ENCODE data around the gene ZFP42.
"Not testable (repeated sequence)": the region's sequence is repeated elsewhere in the genome, so short reads cannot be mapped to it uniquely, and the experiment has no call there.

Gene ZFP42

GRCh38 chr4:188021548-188022249 lies 26.1 kb downstream of the ZFP42 start:
- no peak for DNase-seq (ENCODE audit: low read depth in 1 of 2, low spot score in 1 of 2)

GRCh38 chr4:188023682-188024081 lies 28.1 kb downstream of the ZFP42 start:
- DNase-seq (ENCODE audit: low read depth in 1 of 2, low spot score in 1 of 2): no peak

- DNase-seq (ENCODE audit: low read depth in 1 of 2, low spot score in 1 of 2): no peak
Observed at GRCh38 chr4:188025476-188025875, 29.9 kb downstream of the ZFP42 start.

- no peak for DNase-seq (ENCODE audit: low read depth in 1 of 2, low spot score in 1 of 2)
Observed at GRCh38 chr4:188029114-188029513, 33.5 kb downstream of the ZFP42 start.

GRCh38 chr4:188030401-188030800 lies 34.8 kb downstream of the ZFP42 start:
- DNase-seq (ENCODE audit: low read depth in 1 of 2, low spot score in 1 of 2): no peak

GRCh38 chr4:188031751-188032150 lies 36.2 kb downstream of the ZFP42 start:
- no peak for DNase-seq (ENCODE audit: low read depth in 1 of 2, low spot score in 1 of 2)

GRCh38 chr4:188032170-188032569 lies 36.6 kb downstream of the ZFP42 start:
- DNase-seq (ENCODE audit: low read depth in 1 of 2, low spot score in 1 of 2): no peak

- DNase-seq (ENCODE audit: low read depth in 1 of 2, low spot score in 1 of 2): no peak
Observed at GRCh38 chr4:188032583-188032982, 37.0 kb downstream of the ZFP42 start.

- DNase-seq (ENCODE audit: low read depth in 1 of 2, low spot score in 1 of 2): no peak
Observed at GRCh38 chr4:188037003-188037713, 41.6 kb downstream of the ZFP42 start.

GRCh38 chr4:188041721-188042120 lies 46.1 kb downstream of the ZFP42 start:
- no peak for DNase-seq (ENCODE audit: low read depth in 1 of 2, low spot score in 1 of 2)

- no peak for DNase-seq (ENCODE audit: low read depth in 1 of 2, low spot score in 1 of 2)
Observed at GRCh38 chr4:188042191-188042590, 46.6 kb downstream of the ZFP42 start.

GRCh38 chr4:188043154-188043553 lies 47.6 kb downstream of the ZFP42 start:
- no peak for DNase-seq (ENCODE audit: low read depth in 1 of 2, low spot score in 1 of 2)

- not testable (repeated sequence) for DNase-seq (ENCODE audit: low read depth in 1 of 2, low spot score in 1 of 2)
Observed at GRCh38 chr4:188045461-188045860, 49.9 kb downstream of the ZFP42 start.

- DNase-seq (ENCODE audit: low read depth in 1 of 2, low spot score in 1 of 2): no peak
Observed at GRCh38 chr4:188046657-188047056, 51.1 kb downstream of the ZFP42 start.

GRCh38 chr4:188053302-188053701 lies 57.7 kb downstream of the ZFP42 start:
- DNase-seq (ENCODE audit: low read depth in 1 of 2, low spot score in 1 of 2): no peak

All from activated CD4-positive, alpha-beta T cell treated with anti-CD3 and anti-CD28 coated beads, Interleukin-2, amount 50 U/mL, for 24 hours (primary cell).